Esophagus muscularis mucosa (tissue), 4 donors: ENCODE data around the gene SORBS1. TPM values are rescaled to one million over a fixed set of nuclear protein-coding genes. Genes with fewer than 3 reads are reported as not detected.

Source experiments
- DNase-seq: peaks from one replicate; pipeline ENCODE4 v3.0.0-alpha.2; 2017; ENCODE audit errors: extremely low spot score
- H3K27ac ChIP-seq, 4 donors: fragments of 200-600 bp; sonication (generic); replicated peaks in 1 of 4; 1 replicate in 3 of 4; 2 replicates in 1 of 4; pipeline ENCODE4 v1.5.1; 2016 to 2019; ENCODE audit warnings: mild to moderate bottlenecking in 1 of 4
- H3K27me3 ChIP-seq, 4 donors: fragments of 200-600 bp; sonication (generic); one replicate each; pipeline versions ENCODE4 v1.5.1 to v1.6.0; 2016 to 2019
- H3K36me3 ChIP-seq, 4 donors: fragments of 200-600 bp; sonication (generic); one replicate each; pipeline ENCODE4 v1.5.1; 2016 to 2019
- H3K4me1 ChIP-seq, 4 donors: fragments of 200-600 bp; sonication (generic); one replicate each; pipeline ENCODE4 v1.5.1; 2016 to 2019
- H3K4me3 ChIP-seq, 4 donors: fragments of 200-600 bp; sonication (generic); 1 replicate in 2 of 4; 2 replicates in 2 of 4; pipeline ENCODE4 v1.5.1; 2016 to 2019; ENCODE audit warnings: mild to moderate bottlenecking in 4 of 4, moderate library complexity in 1 of 4
- H3K9me3 ChIP-seq, 4 donors: fragments of 200-600 bp; sonication (generic); 1 replicate in 3 of 4; 2 replicates in 1 of 4; pipeline ENCODE4 v1.5.1; 2016 to 2019
- CTCF ChIP-seq, 3 experiments: fragments of 200-600 bp in 2 of 3; fragments of 450-650 bp in 1 of 3; sonication (generic) in 2 of 3; IDR thresholded peaks; one replicate each; pipeline ENCODE4 v1.5.1; 2017 to 2019; ENCODE audit warnings: antibody characterized with exemption in 3 of 3, mild to moderate bottlenecking in 2 of 3, moderate library complexity in 1 of 3
- EP300 ChIP-seq: sonication (generic); formaldehyde crosslinking; IDR thresholded peaks from one replicate; pipeline ENCODE4 v1.6.1; 2017; ENCODE audit warnings: antibody characterized with exemption
- POLR2A ChIP-seq: fragments of 450-650 bp; IDR thresholded peaks from one replicate; pipeline ENCODE4 v1.6.1; 2017; ENCODE audit warnings: antibody characterized with exemption, moderate library complexity, mild to moderate bottlenecking, low read depth
- POLR2AphosphoS5 ChIP-seq, 2 donors: sonication (generic); formaldehyde crosslinking; IDR thresholded peaks; one replicate each; pipeline ENCODE4 v1.6.1; 2017; ENCODE audit warnings: antibody characterized with exemption in 2 of 2
- WGBS: methylation state at CpG from one replicate; pipeline ENCODE4 v1.1.5; 2018; 5-methylcytosine and 5-hydroxymethylcytosine counted together
- intact Hi-C: fragments of 100-400 bp; cut with DNase I; formaldehyde crosslinking; loops from one replicate; pipeline ENCODE4 v1.15.1; 2023
- total RNA-seq, 4 donors: library from RNA; depleted of rRNA; stranded (reverse); fragments of >200 nt; gene quantifications; one replicate each; pipeline versions ENCODE4 v1.1.0 to v1.2.1, GENCODE V29; 2016

Gene SORBS1
- total RNA-seq, 4 donors from 2014 or later, result 1,569 to 2,231 (median 1,854) TPM

GRCh38 chr10:95333997-95334804 lies 227.0 kb downstream of the SORBS1 start:
- no peak for DNase-seq
- 41% methylated on average over 10 of the region's 12 CpGs for WGBS
- H3K9me3 ChIP-seq, result no peaks in the 10 kb centered on the region
- H3K27ac ChIP-seq, result peak overlapping the region; percentile 90 to 91 (median 90)
- H3K27me3 ChIP-seq, result no peaks in the 10 kb centered on the region
- peaks cover 21 to 89% (median 81%) of the 10 kb centered on the region in 4 donors for H3K36me3 ChIP-seq
- intact Hi-C loops, result no loop called here
- H3K4me3 ChIP-seq, result no peak overlapping the region
- no peak for TF ChIP-seq CTCF (IDR thresholded peaks at IDR 0.05)
- TF ChIP-seq POLR2AphosphoS5 (IDR thresholded peaks at IDR 0.05), result peak; percentile 83 to 86
- peak; percentile 74 for TF ChIP-seq EP300
- H3K4me1 ChIP-seq, result peaks cover 86 to 100% (median 98%) of the 10 kb centered on the region in 4 donors

GRCh38 chr10:95332666-95333249 lies 228.4 kb downstream of the SORBS1 start:
- peaks cover 8 to 86% (median 75%) of the 10 kb centered on the region in 4 donors for H3K36me3 ChIP-seq
- H3K27me3 ChIP-seq, result no peaks in the 10 kb centered on the region
- no peak for DNase-seq
- TF ChIP-seq EP300 (no peak), POLR2AphosphoS5 (IDR thresholded peaks at IDR 0.05) (no peak), POLR2A (no peak)
- no peaks in the 10 kb centered on the region for H3K9me3 ChIP-seq
- no peak overlapping the region for H3K4me3 ChIP-seq
- peak overlapping the region; percentile 90 to 91 (median 90) for H3K27ac ChIP-seq
- 87% methylated on average over 4 of the region's 4 CpGs for WGBS
- intact Hi-C loops, result no loop called here
- H3K4me1 ChIP-seq, result peaks cover 90 to 100% (median 98%) of the 10 kb centered on the region in 4 donors

GRCh38 chr10:95331596-95332130 lies 229.5 kb downstream of the SORBS1 start:
- DNase-seq, result no peak
- Histone ChIP-seq H3K4me3 (no peak overlapping the region), H3K27ac (peak overlapping the region; percentile 90 to 91 (median 90)), H3K4me1 (peaks cover 90 to 100% (median 97%) of the 10 kb centered on the region in 4 donors), H3K27me3 (no peaks in the 10 kb centered on the region), H3K9me3 (no peaks in the 10 kb centered on the region), H3K36me3 (peaks cover 3 to 86% (median 74%) of the 10 kb centered on the region in 4 donors)
- 81% methylated on average over 3 of the region's 3 CpGs for WGBS
- intact Hi-C loops, result no loop called here
- no peak for TF ChIP-seq EP300
- TF ChIP-seq POLR2AphosphoS5 (IDR thresholded peaks at IDR 0.05), result peak in 1 of 2 donors; percentile 32
- no peak for TF ChIP-seq POLR2A
- no peak for TF ChIP-seq CTCF (IDR thresholded peaks at IDR 0.05)

GRCh38 chr10:95330966-95331453 lies 230.2 kb downstream of the SORBS1 start:
- H3K36me3 ChIP-seq, result peaks cover 0 to 85% (median 70%) of the 10 kb centered on the region in 4 donors
- DNase-seq, result no peak
- intact Hi-C loops, result no loop called here
- no peaks in the 10 kb centered on the region for H3K27me3 ChIP-seq
- TF ChIP-seq POLR2AphosphoS5 (IDR thresholded peaks at IDR 0.05), result no peak
- TF ChIP-seq POLR2A, result no peak
- no peak for TF ChIP-seq CTCF (IDR thresholded peaks at IDR 0.05)
- no peak for TF ChIP-seq EP300
- peaks cover 88 to 98% (median 96%) of the 10 kb centered on the region in 4 donors for H3K4me1 ChIP-seq
- peak overlapping the region; percentile 52 to 91 (median 90) for H3K27ac ChIP-seq
- no peaks in the 10 kb centered on the region for H3K9me3 ChIP-seq
- no peak overlapping the region for H3K4me3 ChIP-seq
- WGBS, result 62% methylated on average over 1 of the region's 1 CpG

- 75% methylated on average over 9 of the region's 9 CpGs for WGBS
- DNase-seq, result no peak
- TF ChIP-seq POLR2AphosphoS5 (IDR thresholded peaks at IDR 0.05), result peak in 1 of 2 donors; percentile 5
- no peak for TF ChIP-seq POLR2A
- TF ChIP-seq EP300, result no peak
- no peak for TF ChIP-seq CTCF (IDR thresholded peaks at IDR 0.05)
- H3K4me1 ChIP-seq, result peaks cover 76 to 94% (median 82%) of the 10 kb centered on the region in 4 donors
- peak overlapping the region; percentile 69 to 91 (median 90) for H3K27ac ChIP-seq
- no peaks in the 10 kb centered on the region for H3K9me3 ChIP-seq
- H3K36me3 ChIP-seq, result peaks cover 0 to 85% (median 75%) of the 10 kb centered on the region in 4 donors
- no peak overlapping the region for H3K4me3 ChIP-seq
- no peaks in the 10 kb centered on the region for H3K27me3 ChIP-seq
- intact Hi-C loops, result no loop called here
Observed at GRCh38 chr10:95329296-95329695, 231.9 kb downstream of the SORBS1 start.
